ENCODE data around the gene GAL3ST3. TPM values are rescaled to one million over a fixed set of nuclear protein-coding genes. Genes with fewer than 3 reads are reported as not detected.
"Not testable (repeated sequence)": the region's sequence is repeated elsewhere in the genome, so short reads cannot be mapped to it uniquely, and the experiment has no call there.

The GAL3ST3 gene
- total and polyA plus RNA-seq, 7 donors = 0.04 TPM; not detected in 6

DNA sequence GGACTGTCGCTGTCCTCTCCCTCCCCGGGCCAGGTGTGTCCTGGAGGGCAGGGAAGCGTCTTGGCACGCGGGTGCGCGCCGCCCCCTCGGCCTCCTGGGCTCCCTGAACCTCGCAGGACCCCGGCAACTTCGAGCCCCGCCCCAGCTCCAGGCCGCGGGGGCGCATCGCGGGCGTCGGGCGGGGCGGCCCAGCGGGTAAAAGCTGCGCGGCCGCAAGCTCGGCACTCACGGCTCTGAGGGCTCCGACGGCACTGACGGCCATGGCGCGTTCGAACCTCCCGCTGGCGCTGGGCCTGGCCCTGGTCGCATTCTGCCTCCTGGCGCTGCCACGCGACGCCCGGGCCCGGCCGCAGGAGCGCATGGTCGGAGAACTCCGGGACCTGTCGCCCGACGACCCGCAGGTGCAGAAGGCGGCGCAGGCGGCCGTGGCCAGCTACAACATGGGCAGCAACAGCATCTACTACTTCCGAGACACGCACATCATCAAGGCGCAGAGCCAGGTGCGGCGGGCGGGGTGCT, 37.1 kb downstream of the GAL3ST3 start, which contains the start of gene CST6:
Gene CST6 (plus strand): TSS at position 224 of the 519 bp plus-strand sequence. CDS start 37 bp downstream, at position 261.
- 3 to 7% methylated on average over 61 of the region's 61 CpGs for WGBS, 2 donors
- no peak for TF ChIP-seq POLR2AphosphoS5 (IDR thresholded peaks at IDR 0.05)
- no peak for TF ChIP-seq EP300 (IDR thresholded peaks at IDR 0.05)
- TF ChIP-seq, protein P1, sequence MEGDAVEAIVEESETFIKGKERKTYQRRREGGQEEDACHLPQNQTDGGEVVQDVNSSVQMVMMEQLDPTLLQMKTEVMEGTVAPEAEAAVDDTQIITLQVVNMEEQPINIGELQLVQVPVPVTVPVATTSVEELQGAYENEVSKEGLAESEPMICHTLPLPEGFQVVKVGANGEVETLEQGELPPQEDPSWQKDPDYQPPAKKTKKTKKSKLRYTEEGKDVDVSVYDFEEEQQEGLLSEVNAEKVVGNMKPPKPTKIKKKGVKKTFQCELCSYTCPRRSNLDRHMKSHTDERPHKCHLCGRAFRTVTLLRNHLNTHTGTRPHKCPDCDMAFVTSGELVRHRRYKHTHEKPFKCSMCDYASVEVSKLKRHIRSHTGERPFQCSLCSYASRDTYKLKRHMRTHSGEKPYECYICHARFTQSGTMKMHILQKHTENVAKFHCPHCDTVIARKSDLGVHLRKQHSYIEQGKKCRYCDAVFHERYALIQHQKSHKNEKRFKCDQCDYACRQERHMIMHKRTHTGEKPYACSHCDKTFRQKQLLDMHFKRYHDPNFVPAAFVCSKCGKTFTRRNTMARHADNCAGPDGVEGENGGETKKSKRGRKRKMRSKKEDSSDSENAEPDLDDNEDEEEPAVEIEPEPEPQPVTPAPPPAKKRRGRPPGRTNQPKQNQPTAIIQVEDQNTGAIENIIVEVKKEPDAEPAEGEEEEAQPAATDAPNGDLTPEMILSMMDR (IDR thresholded peaks at IDR 0.05) = no peak
- peaks cover 0 to 11% (median 8%) of the 10 kb centered on the region in 4 donors for H3K4me1 ChIP-seq
- DNase-seq = no peak
- H3K27me3 ChIP-seq = peaks cover 15 to 29% (median 27%) of the 10 kb centered on the region in 3 donors
- intact Hi-C loops (cut with DNase I) = no loop called here
- H3K4me3 ChIP-seq = peak within 1 kb of the TSS in 3 of 4 donors; percentile 7 to 37 (median 28)
- no peak within 1 kb of the TSS for H3K27ac ChIP-seq
- H3K36me3 ChIP-seq = no peaks in the 10 kb centered on the region
- H3K9me3 ChIP-seq = no peaks in the 10 kb centered on the region

GRCh38 chr11:66011239-66011784, 37.6 kb downstream of the GAL3ST3 start:
- 40 to 52% methylated on average over 14 of the region's 14 CpGs for WGBS, 2 donors
- H3K36me3 ChIP-seq = no peaks in the 10 kb centered on the region
- H3K4me3 ChIP-seq = peak overlapping the region in 1 of 4 donors; percentile 37
- H3K27ac ChIP-seq = no peak overlapping the region
- H3K4me1 ChIP-seq = peaks cover 0 to 11% (median 8%) of the 10 kb centered on the region in 4 donors
- H3K9me3 ChIP-seq = no peaks in the 10 kb centered on the region
- H3K27me3 ChIP-seq = peaks cover 15 to 29% (median 27%) of the 10 kb centered on the region in 3 donors
- DNase-seq = no peak
- TF ChIP-seq, protein P1 (IDR thresholded peaks at IDR 0.05) = no peak
- TF ChIP-seq POLR2A (IDR thresholded peaks at IDR 0.05) = no peak
- TF ChIP-seq POLR2AphosphoS5 (IDR thresholded peaks at IDR 0.05) = no peak
- no peak for TF ChIP-seq EP300 (IDR thresholded peaks at IDR 0.05)
- intact Hi-C loops (cut with DNase I) = no loop called here

DNA sequence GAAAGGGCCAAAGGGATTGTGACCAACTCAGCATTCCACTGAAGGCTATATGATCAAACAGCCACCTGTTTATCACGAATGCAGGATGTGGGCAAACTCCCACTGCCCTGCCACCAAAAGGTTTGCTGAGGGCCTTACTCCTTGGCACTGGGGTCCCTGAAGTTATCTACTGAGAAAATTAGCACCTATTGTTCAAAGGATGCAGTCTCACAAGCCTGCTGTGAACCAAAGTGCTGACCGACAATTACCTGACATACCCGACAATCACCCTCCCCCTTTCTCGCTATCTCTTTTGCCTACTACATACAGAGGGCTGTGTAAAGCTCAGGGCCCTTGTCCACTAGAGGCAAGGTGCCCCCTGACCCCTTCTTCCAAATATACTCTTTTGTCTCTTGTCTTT, 38.9 kb downstream of the GAL3ST3 start:
- DNase-seq; H3K4me3 ChIP-seq; H3K36me3 ChIP-seq; intact Hi-C loops (cut with DNase I); H3K27ac ChIP-seq; H3K9me3 ChIP-seq: not testable (repeated sequence)
- Histone ChIP-seq H3K4me1 (peaks cover 0 to 11% (median 8%) of the 10 kb centered on the region in 4 donors), H3K27me3 (peaks cover 15 to 29% (median 27%) of the 10 kb centered on the region in 3 donors)
- 64 to 80% methylated on average over 4 of the region's 4 CpGs for WGBS, 2 donors

GRCh38 chr11:66008468-66009101, 40.4 kb downstream of the GAL3ST3 start:
- peaks cover 0 to 11% (median 9%) of the 10 kb centered on the region in 4 donors for H3K4me1 ChIP-seq
- no peak for DNase-seq
- TF ChIP-seq POLR2A (IDR thresholded peaks at IDR 0.05) (no peak), EP300 (IDR thresholded peaks at IDR 0.05) (no peak), POLR2AphosphoS5 (IDR thresholded peaks at IDR 0.05) (no peak)
- TF ChIP-seq, protein P1 (IDR thresholded peaks at IDR 0.05) = no peak
- 58 to 67% methylated on average over 10 of the region's 10 CpGs for WGBS, 2 donors
- no peak overlapping the region for H3K27ac ChIP-seq
- H3K4me3 ChIP-seq = no peak overlapping the region
- no peaks in the 10 kb centered on the region for H3K9me3 ChIP-seq
- H3K27me3 ChIP-seq = peaks cover 15 to 23% (median 21%) of the 10 kb centered on the region in 3 donors
- intact Hi-C loops (cut with DNase I) = no loop called here
- peaks cover 5 to 21% (median 6%) of the 10 kb centered on the region in 4 donors for H3K36me3 ChIP-seq

- Histone ChIP-seq H3K27ac (no peak overlapping the region), H3K4me3 (no peak overlapping the region), H3K4me1 (peaks cover 0 to 16% (median 14%) of the 10 kb centered on the region in 4 donors), H3K9me3 (no peaks in the 10 kb centered on the region), H3K36me3 (peaks cover 5 to 22% (median 6%) of the 10 kb centered on the region in 4 donors), H3K27me3 (peaks cover 13 to 18% (median 16%) of the 10 kb centered on the region in 3 donors)
- intact Hi-C loops (cut with DNase I) = no loop called here
- TF ChIP-seq POLR2A (IDR thresholded peaks at IDR 0.05) = no peak
- no peak for TF ChIP-seq EP300 (IDR thresholded peaks at IDR 0.05)
- 67 to 94% methylated on average over 2 of the region's 2 CpGs for WGBS, 2 donors
- DNase-seq = no peak
Measured at GRCh38 chr11:66008095-66008467, 40.9 kb downstream of the GAL3ST3 start.

All from sigmoid colon (tissue), 7 donors.